CD14-positive monocyte (primary cell): Measurements from ENCODE around the gene CHEK1. TPM values are rescaled to one million over a fixed set of nuclear protein-coding genes. Genes with fewer than 3 reads are reported as not detected.

ENCODE experiments used
- DNase-seq, 3 donors: peaks; one replicate each; pipeline ENCODE4 v3.0.0-alpha.2; 2011 to 2022
- H2AFZ ChIP-seq: 2 replicates; pipeline ENCODE4 v1.6.0; 2012; ENCODE audit warnings: mild to moderate bottlenecking, low read depth, low read length, inconsistent platforms; ENCODE audit not compliant: insufficient read depth, poor library complexity, severe bottlenecking
- H3K27ac ChIP-seq, 2 donors: 1 replicate in 1 of 2; 2 replicates in 1 of 2; pipeline ENCODE4 v1.5.1; 2012 to 2013; ENCODE audit warnings: low read length in 2 of 2, control low read depth in 1 of 2, inconsistent platforms in 1 of 2, low read depth in 1 of 2, mild to moderate bottlenecking in 1 of 2
- H3K27me3 ChIP-seq, 2 donors: one replicate each; pipeline versions ENCODE4 v1.6.0 to v1.6.1; 2011 to 2013; ENCODE audit warnings: low read length in 2 of 2; ENCODE audit not compliant: control insufficient read depth in 2 of 2, insufficient read depth in 2 of 2
- H3K36me3 ChIP-seq, 2 donors: replicated peaks in 1 of 2; 1 replicate in 1 of 2; 2 replicates in 1 of 2; pipeline versions ENCODE4 v1.5.1 to v1.6.1; 2012 to 2013; ENCODE audit warnings: low read length in 2 of 2, control low read depth in 1 of 2, inconsistent platforms in 1 of 2, mild to moderate bottlenecking in 1 of 2; ENCODE audit not compliant: insufficient read depth in 2 of 2, control insufficient read depth in 1 of 2
- H3K4me1 ChIP-seq, 2 donors: 1 replicate in 1 of 2; 2 replicates in 1 of 2; pipeline versions ENCODE4 v1.5.1 to v1.6.1; 2012 to 2013; ENCODE audit warnings: low read length in 2 of 2, control low read depth in 1 of 2, inconsistent platforms in 1 of 2, mild to moderate bottlenecking in 1 of 2, moderate library complexity in 1 of 2; ENCODE audit not compliant: insufficient read depth in 2 of 2, control insufficient read depth in 1 of 2
- H3K4me2 ChIP-seq: replicated peaks from 2 replicates; pipeline ENCODE3; 2012; ENCODE audit warnings: low read length, moderate library complexity, mild to moderate bottlenecking; ENCODE audit not compliant: poor library complexity, severe bottlenecking; ENCODE audit errors: extremely low read depth
- H3K4me3 ChIP-seq, 3 experiments: fragments of 200-600 bp in 1 of 3; sonication (generic) in 1 of 3; replicated peaks in 1 of 3; 1 replicate in 2 of 3; 2 replicates in 1 of 3; pipeline ENCODE4 v1.5.1; 2011 to 2013; ENCODE audit warnings: low read length in 3 of 3, mild to moderate bottlenecking in 3 of 3, control low read depth in 2 of 3, low read depth in 2 of 3, inconsistent platforms in 1 of 3, moderate library complexity in 1 of 3
- H3K79me2 ChIP-seq: 2 replicates; pipeline ENCODE4 v1.6.0; 2012; ENCODE audit warnings: mild to moderate bottlenecking, control low read depth, inconsistent platforms, low read length, moderate library complexity; ENCODE audit not compliant: insufficient read depth
- H3K9ac ChIP-seq: 2 replicates; pipeline ENCODE4 v1.6.0; 2017; ENCODE audit warnings: low read length, mild to moderate bottlenecking; ENCODE audit not compliant: insufficient read depth, poor library complexity, severe bottlenecking
- H3K9me3 ChIP-seq, 2 donors: replicated peaks in 1 of 2; 1 replicate in 1 of 2; 2 replicates in 1 of 2; pipeline versions ENCODE4 v1.5.1 to v1.6.1; 2012 to 2013; ENCODE audit warnings: low read length in 2 of 2, control low read depth in 1 of 2; ENCODE audit not compliant: control insufficient read depth in 1 of 2, insufficient read depth in 1 of 2
- H4K20me1 ChIP-seq: 2 replicates; pipeline ENCODE4 v1.6.0; 2012; ENCODE audit warnings: mild to moderate bottlenecking, low read length, control low read depth, moderate library complexity; ENCODE audit not compliant: insufficient read depth
- H3K27ac Mint-ChIP-seq, 7 donors: one replicate each; pipeline ENCODE4 v1.8.0; 2020; ENCODE audit warnings: mild to moderate bottlenecking in 7 of 7, mixed read lengths in 7 of 7, moderate library complexity in 6 of 7, inconsistent platforms in 2 of 7
- H3K27me3 Mint-ChIP-seq, 3 donors: one replicate each; pipeline ENCODE4 v1.8.0; 2021 to 2022; ENCODE audit warnings: low read depth in 3 of 3, mild to moderate bottlenecking in 3 of 3, mixed read lengths in 3 of 3, moderate library complexity in 3 of 3, inconsistent platforms in 1 of 3
- H3K36me3 Mint-ChIP-seq, 2 donors: one replicate each; pipeline ENCODE4 v1.8.0; 2020; ENCODE audit warnings: mixed read lengths in 2 of 2, inconsistent platforms in 1 of 2, mild to moderate bottlenecking in 1 of 2
- H3K4me1 Mint-ChIP-seq: one replicate; pipeline ENCODE4 v1.8.0; 2020; ENCODE audit warnings: mild to moderate bottlenecking, mixed read lengths
- H3K4me3 Mint-ChIP-seq, 2 donors: one replicate each; pipeline ENCODE4 v1.8.0; 2020; ENCODE audit warnings: mild to moderate bottlenecking in 2 of 2, mixed read lengths in 2 of 2, moderate library complexity in 1 of 2
- H3K9me3 Mint-ChIP-seq, 7 donors: one replicate each; pipeline ENCODE4 v1.8.0; 2020 to 2022; ENCODE audit warnings: mixed read lengths in 7 of 7, mild to moderate bottlenecking in 6 of 7, moderate library complexity in 6 of 7, inconsistent platforms in 2 of 7
- CTCF ChIP-seq: fragments of 200-600 bp; IDR thresholded peaks from one replicate; pipeline ENCODE4 v1.8.0; 2022; ENCODE audit warnings: antibody characterized with exemption, mild to moderate bottlenecking
- WGBS: methylation state at CpG from one replicate; pipeline ENCODE4 v1.1.5; 2013; ENCODE audit warnings: missing lambda C conversion rate; ENCODE audit not compliant: insufficient coverage; 5-methylcytosine and 5-hydroxymethylcytosine counted together
- intact Hi-C, 2 donors: fragments of 100-400 bp; cut with micrococcal nuclease; formaldehyde crosslinking; loops; one replicate each; pipeline versions ENCODE4 v1.15.0 to v1.15.1; 2023
- polyA plus RNA-seq, 3 donors: library from polyadenylated mRNA; depleted of rRNA in 1 of 3; unstranded in 2 of 3; stranded (reverse) in 1 of 3; fragments of 300-500 nt in 2 of 3; fragments of >200 nt in 1 of 3; fragmentation: Illumina TruSeq in 2 of 3; gene quantifications; 1 replicate in 2 of 3; 2 replicates in 1 of 3; pipeline ENCODE4 v1.2.3, GENCODE V29; 2012 to 2021

Gene CHEK1
- polyA plus RNA-seq, 3 donors, result 0.18 to 0.55 (median 0.43) TPM

- H3K36me3 ChIP-seq, result peaks cover 6 to 19% of the 10 kb centered on the region in 2 donors
- TF ChIP-seq CTCF, result no peak
- H3K9me3 ChIP-seq, result no peaks in the 10 kb centered on the region
- H2AFZ ChIP-seq, result peak within 1 kb of the TSS; percentile 92
- peak within 1 kb of the TSS; percentile 98 for H3K4me2 ChIP-seq
- Mint-ChIP-seq H3K27ac (peak within 1 kb of the TSS; percentile 97 to 99 (median 98)), H3K27me3 (peaks cover 0 to 3% (median 2%) of the 10 kb centered on the region in 3 donors), H3K4me1 (peaks cover 27% of the 10 kb centered on the region), H3K9me3 (no peaks in the 10 kb centered on the region), H3K36me3 (peaks cover 14 to 16% of the 10 kb centered on the region in 2 donors), H3K4me3 (peak within 1 kb of the TSS; percentile 93 to 99)
- H4K20me1 ChIP-seq, result peaks cover 9% of the 10 kb centered on the region
- under 1% methylated on average over 52 of the region's 55 CpGs for WGBS
- H3K9ac ChIP-seq, result peak within 1 kb of the TSS; percentile 89
- H3K4me3 ChIP-seq, result peak within 1 kb of the TSS; percentile 75 to 100 (median 84)
- peak; percentile 99 to 100 (median 100) for DNase-seq
- H3K27ac ChIP-seq, result peak within 1 kb of the TSS; percentile 94 to 99
- intact Hi-C loops, result loop anchor here in 1 of 2 donors (5.0 to 10.0 kb wide), 3 partner anchors 292 to 675 kb away; partner anchors contain the start of genes FAM118B, FOXRED1, HYLS1 and RPUSD4
- peaks cover 49% of the 10 kb centered on the region for H3K79me2 ChIP-seq
- H3K27me3 ChIP-seq, result no peaks in the 10 kb centered on the region
- peaks cover 26 to 27% of the 10 kb centered on the region in 2 donors for H3K4me1 ChIP-seq
Observed at GRCh38 chr11:125592305-125593113, 32.5 kb upstream of the CHEK1 start, which contains the start of gene STT3A. Gene STT3A, plus strand, starts transcription at chr11:125592852. Its CDS starts 3,064 bp downstream, at chr11:125595916.

- DNase-seq, result peak in 2 of 3 donors; percentile 9 to 16
- Histone ChIP-seq H3K27me3 (no peaks in the 10 kb centered on the region), H3K9ac (peak overlapping the region; percentile 85), H3K4me2 (peak overlapping the region; percentile 98), H3K36me3 (peaks cover 13 to 27% of the 10 kb centered on the region in 2 donors), H3K27ac (peak overlapping the region; percentile 92 to 94), H3K4me3 (peak overlapping the region; percentile 75 to 100 (median 81)), H2AFZ (peak overlapping the region; percentile 92), H3K9me3 (no peaks in the 10 kb centered on the region), H3K4me1 (peaks cover 26 to 27% of the 10 kb centered on the region in 2 donors), H4K20me1 (peaks cover 10% of the 10 kb centered on the region), H3K79me2 (peaks cover 54% of the 10 kb centered on the region)
- H3K4me1 Mint-ChIP-seq, result peaks cover 27% of the 10 kb centered on the region
- peak overlapping the region; percentile 93 to 99 for H3K4me3 Mint-ChIP-seq
- TF ChIP-seq CTCF, result no peak
- H3K36me3 Mint-ChIP-seq, result peaks cover 21 to 23% of the 10 kb centered on the region in 2 donors
- intact Hi-C loops, result loop anchor here in 1 of 2 donors (5.0 to 10.0 kb wide), 3 partner anchors 292 to 674 kb away; partner anchors contain the start of genes FAM118B, FOXRED1, HYLS1 and RPUSD4
- H3K9me3 Mint-ChIP-seq, result peaks cover 0 to 1% (median 0%) of the 10 kb centered on the region in 7 donors
- WGBS, result 0% methylated on average over 16 of the region's 18 CpGs
- peaks cover 0 to 2% (median 2%) of the 10 kb centered on the region in 3 donors for H3K27me3 Mint-ChIP-seq
- H3K27ac Mint-ChIP-seq, result peak overlapping the region; percentile 90 to 99 (median 98)
Observed at GRCh38 chr11:125593114-125593820, 31.7 kb upstream of the CHEK1 start.
